Immature natural killer cell (primary cell): ENCODE measurements around the gene ZNF230. TPM values are rescaled to one million over a fixed set of nuclear protein-coding genes. Genes with fewer than 3 reads are reported as not detected.
A peak's percentile ranks its signal among the peaks of the same experiment; 100 is the strongest.

Experiments used
- DNase-seq, 3 donors: peaks; one replicate each; pipeline ENCODE4 v3.0.0; 2022; ENCODE audit warnings: mixed read lengths in 1 of 3
- H3K27ac Mint-ChIP-seq, 6 donors: one replicate each; pipeline ENCODE4 v1.8.0; 2020; ENCODE audit warnings: mixed read lengths in 6 of 6, mild to moderate bottlenecking in 5 of 6, inconsistent platforms in 4 of 6, moderate library complexity in 3 of 6
- H3K27me3 Mint-ChIP-seq, 3 donors: one replicate each; pipeline ENCODE4 v1.8.0; 2020 to 2021; ENCODE audit warnings: low read depth in 3 of 3, mild to moderate bottlenecking in 3 of 3, mixed read lengths in 3 of 3, moderate library complexity in 3 of 3, inconsistent platforms in 1 of 3
- H3K36me3 Mint-ChIP-seq, 3 donors: one replicate each; pipeline ENCODE4 v1.8.0; 2020; ENCODE audit warnings: mixed read lengths in 3 of 3, inconsistent platforms in 2 of 3, mild to moderate bottlenecking in 2 of 3
- H3K4me1 Mint-ChIP-seq, 2 donors: one replicate each; pipeline ENCODE4 v1.8.0; 2020; ENCODE audit warnings: inconsistent platforms in 2 of 2, mild to moderate bottlenecking in 2 of 2, mixed read lengths in 2 of 2, moderate library complexity in 1 of 2
- H3K4me3 Mint-ChIP-seq, 5 donors: one replicate each; pipeline ENCODE4 v1.8.0; 2020; ENCODE audit warnings: mild to moderate bottlenecking in 5 of 5, mixed read lengths in 5 of 5, inconsistent platforms in 3 of 5, moderate library complexity in 3 of 5
- H3K9me3 Mint-ChIP-seq, 6 donors: one replicate each; pipeline ENCODE4 v1.8.0; 2020; ENCODE audit warnings: mild to moderate bottlenecking in 6 of 6, mixed read lengths in 6 of 6, inconsistent platforms in 4 of 6, moderate library complexity in 3 of 6
- polyA plus RNA-seq, 3 donors: library from polyadenylated mRNA; unstranded; fragments of 300-500 nt; fragmentation: Illumina TruSeq; gene quantifications; one replicate each; pipeline ENCODE4 v1.2.3, GENCODE V29; 2021

Gene ZNF230
- polyA plus RNA-seq, 3 donors from 2014 or later = 1.7 to 2.8 (median 2.5) TPM

DNA sequence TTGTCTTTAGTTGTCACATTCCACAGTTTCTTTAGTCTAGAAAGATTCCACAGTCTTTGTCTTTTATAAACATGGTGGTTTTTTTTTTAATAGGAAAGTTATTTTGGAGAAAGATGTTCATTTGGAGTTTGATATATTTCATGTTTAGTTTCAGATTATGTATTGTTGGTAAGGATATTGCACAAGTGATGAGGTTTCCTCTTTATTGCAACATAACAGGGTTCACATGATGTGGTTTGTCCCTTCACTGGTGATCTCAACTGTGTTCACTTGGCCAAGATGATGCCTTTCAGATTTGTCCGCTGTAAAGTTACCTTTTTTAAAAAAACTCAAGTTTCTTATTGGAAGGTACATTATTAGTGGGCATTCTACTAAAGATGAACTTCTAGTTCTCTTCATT, 3.2 kb downstream of the ZNF230 start:
- H3K27ac Mint-ChIP-seq = no peak overlapping the region
- H3K27me3 Mint-ChIP-seq = peaks cover 3 to 6% (median 5%) of the 10 kb centered on the region in 3 donors
- H3K36me3 Mint-ChIP-seq = peaks cover 52% of the 10 kb centered on the region in 3 donors
- H3K4me3 Mint-ChIP-seq = no peak overlapping the region
- no peak for DNase-seq
- peaks cover 28 to 52% (median 44%) of the 10 kb centered on the region in 6 donors for H3K9me3 Mint-ChIP-seq
- peaks cover 28 to 32% of the 10 kb centered on the region in 2 donors for H3K4me1 Mint-ChIP-seq

DNA sequence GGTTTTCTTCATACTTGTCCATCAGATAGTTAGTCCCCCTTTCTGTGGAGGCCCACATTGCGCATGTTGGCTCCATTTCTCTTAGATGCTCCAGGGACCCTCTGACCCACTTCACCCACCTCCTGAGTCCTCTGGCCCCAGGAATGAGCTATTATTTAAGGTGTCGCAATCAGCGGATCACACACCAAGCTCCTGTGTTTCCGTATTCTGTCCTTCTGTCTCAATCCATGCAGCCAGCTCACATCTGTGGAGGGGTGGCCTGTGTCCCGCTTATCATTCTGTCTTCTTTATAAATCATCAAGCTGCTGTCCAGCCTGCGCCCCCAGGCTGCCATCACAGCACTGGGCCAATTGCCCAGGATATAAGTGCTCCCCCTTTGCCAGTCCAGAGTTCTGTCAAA, 4.7 kb downstream of the ZNF230 start:
- Mint-ChIP-seq H3K4me1 (peaks cover 21 to 25% of the 10 kb centered on the region in 2 donors), H3K36me3 (peaks cover 65% of the 10 kb centered on the region in 3 donors), H3K9me3 (peaks cover 32 to 67% (median 55%) of the 10 kb centered on the region in 6 donors), H3K27ac (no peak overlapping the region), H3K4me3 (peak overlapping the region in 1 of 5 donors; percentile 2), H3K27me3 (peaks cover 3 to 7% (median 6%) of the 10 kb centered on the region in 3 donors)
- DNase-seq = no peak

DNA sequence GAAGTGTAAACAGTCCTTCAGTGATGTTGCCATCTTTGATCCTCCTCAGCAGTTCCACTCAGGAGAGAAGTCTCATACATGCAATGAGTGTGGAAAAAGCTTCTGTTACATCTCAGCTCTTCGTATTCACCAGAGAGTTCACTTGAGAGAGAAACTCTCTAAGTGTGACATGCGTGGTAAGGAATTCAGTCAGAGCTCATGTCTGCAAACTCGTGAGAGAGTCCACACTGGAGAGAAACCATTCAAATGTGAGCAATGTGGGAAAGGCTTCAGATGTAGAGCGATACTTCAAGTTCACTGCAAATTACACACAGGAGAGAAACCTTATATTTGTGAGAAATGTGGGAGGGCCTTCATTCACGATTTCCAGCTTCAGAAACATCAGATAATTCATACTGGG, 7.7 kb downstream of the ZNF230 start:
- H3K27ac Mint-ChIP-seq = no peak overlapping the region
- H3K36me3 Mint-ChIP-seq = peaks cover 71 to 83% (median 77%) of the 10 kb centered on the region in 3 donors
- DNase-seq = no peak
- no peak overlapping the region for H3K4me3 Mint-ChIP-seq
- peaks cover 6 to 9% of the 10 kb centered on the region in 2 donors for H3K4me1 Mint-ChIP-seq
- H3K9me3 Mint-ChIP-seq = peaks cover 48 to 93% (median 82%) of the 10 kb centered on the region in 6 donors
- H3K27me3 Mint-ChIP-seq = peaks cover 0 to 10% (median 1%) of the 10 kb centered on the region in 3 donors

DNA sequence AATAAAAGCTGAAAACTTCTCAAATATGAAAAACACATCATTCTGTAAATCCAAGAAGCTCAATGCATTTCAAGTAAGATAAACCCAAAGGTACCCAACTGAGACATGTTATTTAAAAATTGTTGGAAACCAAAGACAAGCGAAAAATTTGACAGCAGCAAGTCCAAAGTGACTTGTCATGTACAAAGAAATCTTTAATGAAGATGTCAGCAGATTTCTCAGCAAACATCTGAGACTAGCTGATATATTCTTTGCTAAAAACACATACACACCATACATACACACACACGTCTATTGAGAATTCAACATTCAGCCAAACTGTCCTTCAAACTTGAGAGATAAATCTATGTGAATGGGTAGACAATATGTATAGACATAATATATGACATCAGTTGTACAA, 16.7 kb downstream of the ZNF230 start:
- Mint-ChIP-seq H3K4me1 (peaks cover under 1% of the 10 kb centered on the region in 2 donors), H3K4me3 (no peak overlapping the region), H3K27me3 (peaks cover 5 to 12% (median 9%) of the 10 kb centered on the region in 3 donors), H3K27ac (no peak overlapping the region), H3K36me3 (peaks cover 0 to 16% (median 12%) of the 10 kb centered on the region in 3 donors), H3K9me3 (peaks cover under 1 to 41% (median 25%) of the 10 kb centered on the region in 6 donors)
- DNase-seq = no peak

DNA sequence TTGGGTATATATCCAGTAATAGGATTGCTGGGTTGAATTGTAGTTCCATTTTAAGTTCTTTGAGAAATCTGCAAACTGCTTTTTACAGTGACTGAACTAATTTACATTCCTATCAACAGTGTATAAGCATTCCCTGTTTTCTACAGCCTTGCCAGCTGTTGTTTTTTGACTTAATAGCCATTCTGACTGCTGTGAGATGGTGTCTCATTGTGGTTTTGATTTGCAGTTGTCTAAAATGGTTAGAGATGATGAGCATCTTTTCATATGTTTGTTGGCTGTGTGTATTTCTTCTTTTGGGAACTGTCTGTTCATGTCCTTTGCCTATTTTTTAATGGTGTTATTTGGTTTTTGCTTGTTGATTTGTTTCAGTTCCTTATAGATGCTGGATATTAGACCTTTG, 18.5 kb downstream of the ZNF230 start:
- Mint-ChIP-seq H3K4me3 (no peak overlapping the region), H3K27me3 (peaks cover 8 to 19% (median 8%) of the 10 kb centered on the region in 3 donors), H3K36me3 (peaks cover 7 to 14% (median 11%) of the 10 kb centered on the region in 3 donors), H3K27ac (no peak overlapping the region), H3K9me3 (peaks cover 0 to 26% (median 13%) of the 10 kb centered on the region in 6 donors), H3K4me1 (peaks cover 18% of the 10 kb centered on the region in 2 donors)
- DNase-seq = no peak

DNA sequence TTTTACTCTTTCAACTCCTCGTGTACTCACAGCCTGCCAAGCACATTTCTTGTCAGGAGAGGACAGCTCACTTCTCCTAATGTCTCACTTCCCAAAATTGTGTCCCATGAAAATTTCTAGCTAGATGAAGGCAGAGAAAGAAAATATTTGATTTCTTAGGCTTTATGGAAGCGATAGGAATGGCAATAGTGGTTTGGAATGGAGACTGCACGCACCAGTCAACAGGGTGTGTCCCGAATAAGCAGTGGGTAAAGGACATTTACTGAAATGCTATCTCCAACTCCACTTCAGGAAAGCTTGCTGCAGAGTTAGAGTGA, 22.1 kb downstream of the ZNF230 start:
- Mint-ChIP-seq H3K9me3 (peaks cover 4 to 41% (median 23%) of the 10 kb centered on the region in 6 donors), H3K4me1 (peaks cover 22 to 35% of the 10 kb centered on the region in 2 donors), H3K27ac (peak overlapping the region; percentile 81 to 98 (median 92)), H3K36me3 (peaks cover 38 to 43% (median 40%) of the 10 kb centered on the region in 3 donors), H3K27me3 (peaks cover 2 to 19% (median 8%) of the 10 kb centered on the region in 3 donors), H3K4me3 (peak overlapping the region; percentile 93 to 100 (median 96))
- no peak for DNase-seq

DNA sequence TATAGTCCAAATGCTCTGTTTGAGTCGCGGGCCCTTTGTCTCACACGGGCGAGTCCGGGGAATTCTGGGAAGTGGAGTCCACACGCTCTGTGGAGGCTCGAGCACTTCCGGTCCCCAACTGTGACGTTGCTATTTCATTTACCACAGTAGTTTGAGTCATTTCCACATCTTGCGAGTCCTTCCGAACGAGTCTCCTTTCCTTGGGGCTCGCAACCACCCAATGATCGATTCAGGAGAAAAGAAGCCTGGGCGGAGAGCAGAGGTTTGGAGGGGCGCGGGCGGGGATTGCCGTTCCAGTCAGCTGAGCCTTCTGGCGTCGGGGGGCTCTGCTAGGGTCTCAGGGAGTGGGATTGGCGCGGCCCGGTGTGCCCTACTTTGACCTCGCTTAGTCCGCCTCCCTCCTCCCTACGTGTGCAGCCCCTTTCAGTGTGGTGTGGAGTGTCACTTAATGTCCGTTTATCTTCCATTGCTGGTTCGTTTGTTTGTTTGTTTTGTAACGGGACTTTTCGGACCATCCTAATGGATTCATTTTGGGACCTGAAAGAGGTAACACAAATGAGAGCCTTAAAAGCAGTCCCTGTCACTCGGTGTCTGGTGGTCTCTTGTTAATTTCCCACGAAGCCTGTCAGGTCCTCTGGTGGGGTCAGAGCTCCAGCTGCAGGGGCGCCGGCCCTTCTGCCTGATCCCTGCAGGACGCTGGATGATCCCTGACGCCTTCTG, 22.6 kb downstream of the ZNF230 start, which contains the start of gene ZNF222:
Gene ZNF222 (plus strand): TSS at position 163 of the 720 bp plus-strand sequence. CDS start 58 bp downstream, at position 221.
- Mint-ChIP-seq H3K27me3 (peaks cover 2 to 19% (median 8%) of the 10 kb centered on the region in 3 donors), H3K4me1 (peaks cover 22 to 35% of the 10 kb centered on the region in 2 donors), H3K4me3 (peak within 1 kb of the TSS; percentile 93 to 100 (median 96)), H3K36me3 (peaks cover 43 to 45% (median 44%) of the 10 kb centered on the region in 3 donors), H3K27ac (peak within 1 kb of the TSS; percentile 81 to 98 (median 92)), H3K9me3 (peaks cover 9 to 41% (median 26%) of the 10 kb centered on the region in 6 donors)
- peak; percentile 68 to 76 (median 73) for DNase-seq

DNA sequence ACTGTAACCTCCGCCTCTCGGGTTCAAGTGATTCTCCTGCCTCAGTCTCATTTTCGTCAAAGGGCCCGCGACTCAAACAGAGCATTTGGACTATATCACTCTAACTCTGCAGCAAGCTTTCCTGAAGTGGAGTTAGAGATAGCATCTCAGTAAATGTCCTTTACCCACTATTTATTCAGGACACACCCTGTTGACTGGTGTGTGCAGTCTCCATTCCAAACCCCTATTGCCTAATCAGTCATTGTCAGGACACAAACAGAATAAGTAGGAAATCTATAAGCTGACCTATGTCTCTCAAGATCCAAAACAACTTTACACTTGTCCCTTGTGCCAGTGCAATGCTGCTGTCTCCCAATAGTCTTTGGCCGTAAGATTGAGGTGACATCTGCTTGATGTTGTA, 23.9 kb downstream of the ZNF230 start:
- Mint-ChIP-seq H3K27me3 (peaks cover 2 to 12% (median 8%) of the 10 kb centered on the region in 3 donors), H3K36me3 (peaks cover 51 to 56% (median 54%) of the 10 kb centered on the region in 3 donors), H3K4me3 (peak overlapping the region; percentile 37 to 100 (median 96)), H3K4me1 (peaks cover 22 to 35% of the 10 kb centered on the region in 2 donors), H3K27ac (no peak overlapping the region), H3K9me3 (peaks cover 16 to 47% (median 36%) of the 10 kb centered on the region in 6 donors)
- no peak for DNase-seq

DNA sequence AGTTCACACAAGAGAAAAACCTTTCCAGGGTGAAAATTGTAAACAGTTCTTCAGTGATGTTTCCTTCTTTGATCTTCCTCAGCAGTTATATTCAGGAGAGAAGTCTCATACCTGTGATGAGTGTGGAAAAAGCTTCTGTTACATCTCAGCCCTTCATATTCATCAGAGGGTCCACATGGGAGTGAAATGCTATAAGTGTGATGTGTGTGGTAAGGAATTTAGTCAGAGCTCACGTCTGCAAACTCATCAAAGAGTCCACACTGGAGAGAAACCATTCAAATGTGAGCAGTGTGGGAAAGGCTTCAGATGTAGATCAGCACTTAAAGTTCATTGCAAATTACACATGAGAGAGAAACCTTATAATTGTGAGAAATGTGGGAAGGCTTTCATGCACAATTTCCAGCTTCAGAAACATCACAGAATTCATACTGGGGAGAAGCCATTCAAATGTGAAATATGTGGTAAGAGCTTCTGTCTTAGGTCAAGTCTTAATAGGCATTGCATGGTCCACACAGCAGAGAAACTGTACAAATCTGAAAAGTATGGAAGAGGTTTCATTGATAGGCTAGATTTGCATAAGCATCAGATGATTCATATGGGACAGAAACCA, 29.3 kb downstream of the ZNF230 start:
- Mint-ChIP-seq H3K9me3 (peaks cover 50 to 94% (median 86%) of the 10 kb centered on the region in 6 donors), H3K4me1 (peaks cover 3 to 9% of the 10 kb centered on the region in 2 donors), H3K4me3 (no peak overlapping the region), H3K27ac (no peak overlapping the region), H3K36me3 (peaks cover 60 to 69% (median 68%) of the 10 kb centered on the region in 3 donors), H3K27me3 (peaks cover 0 to 4% (median 3%) of the 10 kb centered on the region in 3 donors)
- DNase-seq = no peak

DNA sequence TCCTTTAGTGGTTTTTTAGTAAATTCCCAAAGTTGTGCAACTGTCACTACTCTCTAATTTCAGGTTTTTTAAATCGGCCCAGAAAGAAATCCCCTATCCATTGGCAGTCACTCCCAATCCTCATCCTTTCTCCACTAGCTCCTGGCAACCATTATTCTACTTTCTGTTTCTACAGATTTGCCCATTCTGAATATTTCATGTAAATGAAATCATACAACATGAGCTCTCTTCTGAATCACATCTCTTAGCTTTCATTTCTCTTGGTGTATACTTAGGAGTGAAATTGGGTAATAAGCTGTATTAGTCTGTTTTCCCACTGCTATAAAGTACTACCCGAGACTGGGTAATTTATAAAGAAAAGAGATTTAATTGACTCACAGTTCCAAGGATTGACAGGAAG, 39.4 kb downstream of the ZNF230 start:
- Mint-ChIP-seq H3K9me3 (peaks cover 21 to 65% (median 36%) of the 10 kb centered on the region in 6 donors), H3K4me1 (no peaks in the 10 kb centered on the region), H3K36me3 (peaks cover 3 to 20% (median 4%) of the 10 kb centered on the region in 3 donors), H3K4me3 (no peak overlapping the region), H3K27me3 (peaks cover 4 to 15% (median 6%) of the 10 kb centered on the region in 3 donors), H3K27ac (peak overlapping the region in 1 of 6 donors; percentile 5)
- DNase-seq = no peak

DNA sequence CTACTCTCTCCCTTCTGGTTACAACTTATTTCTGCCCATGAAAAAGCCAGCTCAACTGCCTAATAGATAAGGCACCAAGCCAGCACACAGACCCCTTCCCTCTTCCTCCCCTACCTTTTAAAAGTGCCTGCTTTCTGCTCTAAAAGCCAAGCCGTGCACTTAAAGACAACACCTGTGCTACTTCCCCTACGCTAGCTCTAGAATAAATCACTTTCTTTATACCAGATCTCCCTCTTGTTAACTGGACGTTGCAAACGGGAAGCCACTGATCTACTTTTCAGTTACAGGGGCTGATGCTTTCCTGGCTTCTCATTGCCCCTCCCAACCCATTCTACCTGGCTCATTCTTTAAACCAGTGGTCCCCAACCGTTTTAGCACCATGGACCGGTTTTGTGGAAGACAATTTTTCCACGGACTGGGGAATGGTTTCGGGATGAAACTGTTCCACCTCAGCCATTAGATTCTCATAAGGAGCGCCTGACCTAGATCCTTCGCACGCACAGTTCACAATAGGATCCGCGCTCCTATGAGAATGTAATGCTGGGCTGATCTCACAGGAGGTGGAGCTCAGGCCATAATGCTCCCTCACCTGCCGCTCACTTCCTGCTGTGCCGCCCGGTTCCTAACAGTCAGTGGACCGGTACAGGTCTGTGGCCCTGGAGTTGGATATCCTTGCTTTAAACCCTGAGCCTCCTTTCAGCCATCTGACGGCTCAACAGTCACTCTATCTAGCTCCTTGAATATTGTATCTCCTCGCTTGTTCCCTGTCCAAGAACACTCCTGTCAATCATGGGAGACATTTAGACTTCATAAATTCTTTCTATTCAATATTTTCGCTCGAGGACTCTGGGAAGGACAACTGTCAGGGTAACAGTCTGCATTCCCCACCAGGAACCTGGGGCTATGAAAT, 48.2 kb downstream of the ZNF230 start:
- Mint-ChIP-seq H3K27ac (peak overlapping the region; percentile 80 to 91 (median 85)), H3K9me3 (peaks cover 0 to 7% (median 3%) of the 10 kb centered on the region in 6 donors), H3K36me3 (peaks cover 3 to 15% (median 15%) of the 10 kb centered on the region in 3 donors), H3K4me3 (peak overlapping the region; percentile 92 to 97 (median 94)), H3K4me1 (peaks cover 27 to 29% of the 10 kb centered on the region in 2 donors), H3K27me3 (peaks cover 0 to 20% (median 7%) of the 10 kb centered on the region in 3 donors)
- DNase-seq = peak in 1 of 3 donors; percentile 10

DNA sequence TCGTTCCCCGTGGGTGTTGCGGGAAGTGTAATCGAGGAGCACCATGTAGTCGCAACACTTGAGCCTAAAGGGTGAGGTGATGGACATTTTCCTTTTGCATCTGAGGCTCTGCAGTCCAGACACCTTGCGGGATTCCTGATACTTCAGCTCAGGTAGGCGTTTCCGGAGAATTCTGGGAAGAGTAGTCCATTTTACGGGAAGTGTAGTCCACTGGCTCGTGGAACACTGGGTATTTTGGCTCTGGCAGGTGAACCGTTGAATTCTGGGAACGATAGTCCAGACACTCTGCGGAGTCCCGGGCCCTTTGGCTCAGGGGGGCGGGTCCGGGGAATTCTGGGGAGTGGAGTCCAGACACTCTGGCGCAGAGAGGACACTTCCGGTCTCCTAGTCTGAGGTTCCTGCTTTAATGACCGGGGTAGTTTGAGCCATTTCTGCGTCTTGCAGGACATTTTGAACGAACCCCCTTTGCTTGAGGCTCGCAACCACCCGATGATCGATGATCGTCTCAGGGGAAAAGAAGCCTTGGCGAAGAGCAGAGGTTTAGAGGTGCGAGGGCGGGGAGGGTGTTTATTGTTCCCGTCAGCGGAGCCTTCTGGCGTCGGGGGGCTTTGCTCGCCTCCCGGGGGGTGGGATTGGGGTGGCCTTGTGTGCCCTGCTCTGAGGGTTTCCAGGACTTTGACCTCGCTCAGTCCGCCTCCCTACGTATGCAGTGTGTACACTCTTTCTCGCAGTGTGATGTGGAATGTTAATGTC, 49.1 kb downstream of the ZNF230 start, which contains the start of gene ZNF223:
Gene ZNF223 (plus strand): TSS at position 387 of the 753 bp plus-strand sequence. CDS start 3,141 bp downstream, outside the sequence.
- peaks cover 5 to 19% (median 18%) of the 10 kb centered on the region in 3 donors for H3K36me3 Mint-ChIP-seq
- peaks cover 0 to 7% (median 3%) of the 10 kb centered on the region in 6 donors for H3K9me3 Mint-ChIP-seq
- DNase-seq = peak; percentile 38 to 52 (median 44)
- peak within 1 kb of the TSS; percentile 92 to 97 (median 94) for H3K4me3 Mint-ChIP-seq
- peaks cover 27 to 29% of the 10 kb centered on the region in 2 donors for H3K4me1 Mint-ChIP-seq
- peaks cover 0 to 18% (median 6%) of the 10 kb centered on the region in 3 donors for H3K27me3 Mint-ChIP-seq
- peak within 1 kb of the TSS; percentile 80 to 91 (median 85) for H3K27ac Mint-ChIP-seq
